DLD1 (cell line): ENCODE results near the gene TUBA1A.
"Not testable (repeated sequence)": the region's sequence is repeated elsewhere in the genome, so short reads cannot be mapped to it uniquely, and the experiment has no call there.

Experiments
- in situ Hi-C: cut with HindIII; loops from 2 replicates; pipeline ENCODE4 v1.10.0; 2017; ENCODE audit warnings: low sequenced_read_pairs

Gene TUBA1A

DNA sequence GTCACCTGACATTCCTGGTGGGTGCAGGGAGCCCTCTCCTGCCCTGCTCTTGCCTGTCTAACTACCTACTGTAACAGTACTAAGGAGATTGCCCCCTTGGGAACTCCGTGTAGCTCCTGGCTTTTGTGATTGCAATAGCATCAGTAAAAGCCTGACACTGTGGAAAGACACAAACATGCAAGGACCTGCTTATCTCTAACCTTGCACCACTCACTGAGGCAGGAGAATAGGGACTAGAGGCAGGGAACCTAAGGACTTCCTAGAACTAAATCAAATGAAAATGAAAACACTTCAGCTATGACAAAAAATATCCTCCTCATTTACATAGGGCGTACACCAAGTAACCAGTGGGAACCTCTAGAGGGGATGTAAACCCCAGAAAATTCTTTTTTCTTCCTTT, 28.5 kb downstream of the TUBA1A start:
- in situ Hi-C loops = no loop called here

GRCh38 chr12:49154221-49154620, 34.7 kb downstream of the TUBA1A start:
- in situ Hi-C loops = no loop called here

DNA sequence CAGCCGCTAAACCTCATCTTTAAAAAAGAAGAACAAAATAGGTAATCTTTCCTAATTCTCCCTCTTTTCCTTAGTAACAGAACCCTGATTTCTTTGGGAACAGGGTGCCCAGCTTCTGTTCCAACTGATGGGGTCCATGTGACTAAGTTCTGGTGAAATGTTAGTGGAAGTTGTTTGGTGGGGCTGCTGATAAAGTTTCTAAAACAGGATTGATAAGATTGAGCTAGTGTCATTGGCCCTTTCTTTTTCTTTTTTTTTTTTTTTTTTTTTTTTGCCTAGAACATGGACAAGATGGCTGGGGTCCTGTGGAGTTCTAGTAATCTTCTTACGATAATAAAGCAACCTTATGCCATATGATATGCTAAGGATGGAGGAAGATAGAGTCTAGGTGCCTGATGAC, 41.5 kb downstream of the TUBA1A start:
- in situ Hi-C loops = no loop called here

DNA sequence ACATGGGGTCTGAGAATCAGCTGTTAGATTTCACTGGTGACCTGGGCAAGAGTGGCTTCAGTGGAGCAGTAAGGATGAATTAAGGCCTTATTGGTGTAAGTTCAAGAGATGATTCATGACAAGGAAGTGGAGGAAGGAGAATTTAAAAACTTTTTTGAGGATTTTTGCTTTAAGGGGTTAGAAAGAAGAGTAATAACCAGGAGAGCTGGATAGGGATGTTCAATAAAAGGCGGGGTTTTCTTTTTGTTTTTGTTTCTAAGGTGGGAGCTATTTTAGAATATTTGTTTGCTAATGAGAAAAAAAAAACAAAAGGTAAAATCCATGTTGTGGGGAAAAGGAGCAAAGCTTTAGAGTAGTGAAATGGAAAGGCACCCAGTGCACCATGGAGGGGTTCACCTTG, 42.5 kb downstream of the TUBA1A start:
- in situ Hi-C loops = no loop called here

DNA sequence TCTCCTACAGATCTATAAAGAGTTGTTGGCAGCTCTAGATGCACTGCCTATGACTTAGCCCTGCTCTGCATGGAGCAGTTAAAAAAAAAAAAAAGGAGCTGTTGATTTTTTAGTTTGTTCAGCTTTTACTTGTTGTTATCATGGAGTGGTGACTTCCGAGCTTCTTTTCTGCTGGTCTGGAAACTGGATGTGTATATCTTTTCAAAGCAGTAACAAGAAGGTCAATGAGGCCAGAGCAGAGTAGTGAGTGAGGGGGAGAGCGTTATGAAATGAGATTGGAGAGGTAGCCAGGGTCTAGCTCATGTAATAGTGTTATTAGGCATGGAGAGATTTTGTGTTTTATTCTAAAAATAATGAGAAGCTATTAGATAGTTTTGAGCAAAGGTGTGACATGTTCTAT, 44.5 kb downstream of the TUBA1A start:
- in situ Hi-C loops = no loop called here

- in situ Hi-C loops = no loop called here
Measured at GRCh38 chr12:49138999-49139398, 49.9 kb downstream of the TUBA1A start.

DNA sequence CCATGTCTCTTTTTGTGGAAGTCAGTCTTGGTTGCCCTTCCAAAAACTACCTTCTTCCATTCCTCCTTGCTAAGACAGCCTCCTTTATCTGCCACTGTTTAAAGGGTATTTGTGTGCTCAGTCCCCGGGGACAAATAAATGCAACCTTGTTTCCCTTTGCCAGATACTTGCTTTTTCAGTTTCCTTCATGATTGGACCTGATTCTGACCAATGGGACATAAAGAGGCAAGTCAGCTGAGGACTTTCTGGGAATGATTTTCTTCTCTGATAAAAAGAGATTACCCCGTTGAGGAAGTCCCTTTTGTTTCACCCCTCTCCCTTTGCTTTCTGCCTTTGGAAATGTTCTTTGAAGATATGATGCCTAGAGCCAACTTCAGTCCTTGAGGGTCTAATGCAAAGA, 50.3 kb downstream of the TUBA1A start:
- in situ Hi-C loops = no loop called here

DNA sequence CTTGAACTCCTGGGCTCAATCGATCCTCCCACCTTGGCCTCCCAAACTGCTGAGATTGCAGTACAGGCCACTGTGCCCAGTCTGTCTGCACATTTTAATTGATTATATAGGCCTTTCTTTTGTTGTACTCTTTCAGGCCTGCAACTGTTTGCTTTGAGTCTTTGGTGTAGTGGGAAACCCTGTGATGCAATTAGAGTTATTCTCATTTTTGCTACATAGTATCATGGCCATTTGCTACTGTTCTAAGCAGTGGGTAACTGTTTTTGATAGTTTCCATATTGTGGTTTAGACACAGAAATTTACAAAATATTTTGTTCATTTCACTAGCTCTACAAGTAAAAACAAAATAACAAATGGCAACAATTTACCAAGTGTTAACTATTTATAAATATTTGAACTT, 51.4 kb downstream of the TUBA1A start:
- in situ Hi-C loops = no loop called here

- in situ Hi-C loops = not testable (repeated sequence)
Measured at GRCh38 chr12:49136997-49137396, 51.9 kb downstream of the TUBA1A start.
